Stomach (tissue), 4 donors: ENCODE data around the gene NME7.

ENCODE experiments used
- EP300 ChIP-seq: sonication (generic); formaldehyde crosslinking; IDR thresholded peaks from one replicate; pipeline ENCODE4 v1.6.1; 2017; ENCODE audit warnings: antibody characterized with exemption
- POLR2A ChIP-seq, 4 donors: fragments of 450-650 bp; IDR thresholded peaks; one replicate each; pipeline ENCODE4 v1.6.1; 2016; ENCODE audit warnings: antibody characterized with exemption in 4 of 4, control low read depth in 2 of 4, mild to moderate bottlenecking in 1 of 4, moderate library complexity in 1 of 4
- TF ChIP-seq, protein P1 (sequence below), 7 experiments: fragments of 450-650 bp in 4 of 7; fragments of 200-600 bp in 3 of 7; sonication (generic) in 3 of 7; IDR thresholded peaks; one replicate each; pipeline ENCODE4 v1.5.1; 2016 to 2019; ENCODE audit warnings: antibody characterized with exemption in 7 of 7, control low read depth in 2 of 7, mild to moderate bottlenecking in 1 of 7

DNA sequence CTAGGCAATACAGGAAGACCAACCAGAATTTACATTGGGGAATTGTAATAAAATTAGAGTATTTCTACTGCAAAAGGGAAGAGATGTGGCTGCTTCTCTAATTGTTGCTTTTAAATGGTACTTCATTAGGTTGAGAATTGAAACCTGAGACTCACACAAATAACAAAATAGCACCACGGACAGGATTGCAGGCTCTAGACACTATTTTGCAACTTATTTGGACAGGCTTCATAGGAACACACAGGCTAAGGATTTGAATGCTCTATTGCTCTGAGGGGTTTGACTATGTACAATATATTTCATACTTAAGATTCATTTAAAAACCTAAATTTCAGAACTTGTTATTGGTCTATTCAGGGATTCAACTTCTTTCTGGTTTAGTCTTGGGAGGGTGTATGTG, 181.5 kb downstream of the NME7 start:
- TF ChIP-seq, protein P1, sequence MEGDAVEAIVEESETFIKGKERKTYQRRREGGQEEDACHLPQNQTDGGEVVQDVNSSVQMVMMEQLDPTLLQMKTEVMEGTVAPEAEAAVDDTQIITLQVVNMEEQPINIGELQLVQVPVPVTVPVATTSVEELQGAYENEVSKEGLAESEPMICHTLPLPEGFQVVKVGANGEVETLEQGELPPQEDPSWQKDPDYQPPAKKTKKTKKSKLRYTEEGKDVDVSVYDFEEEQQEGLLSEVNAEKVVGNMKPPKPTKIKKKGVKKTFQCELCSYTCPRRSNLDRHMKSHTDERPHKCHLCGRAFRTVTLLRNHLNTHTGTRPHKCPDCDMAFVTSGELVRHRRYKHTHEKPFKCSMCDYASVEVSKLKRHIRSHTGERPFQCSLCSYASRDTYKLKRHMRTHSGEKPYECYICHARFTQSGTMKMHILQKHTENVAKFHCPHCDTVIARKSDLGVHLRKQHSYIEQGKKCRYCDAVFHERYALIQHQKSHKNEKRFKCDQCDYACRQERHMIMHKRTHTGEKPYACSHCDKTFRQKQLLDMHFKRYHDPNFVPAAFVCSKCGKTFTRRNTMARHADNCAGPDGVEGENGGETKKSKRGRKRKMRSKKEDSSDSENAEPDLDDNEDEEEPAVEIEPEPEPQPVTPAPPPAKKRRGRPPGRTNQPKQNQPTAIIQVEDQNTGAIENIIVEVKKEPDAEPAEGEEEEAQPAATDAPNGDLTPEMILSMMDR (IDR thresholded peaks at IDR 0.05), result no peak
- no peak for TF ChIP-seq POLR2A (IDR thresholded peaks at IDR 0.05)
- TF ChIP-seq EP300, result no peak
